HepG2 (cell line): ENCODE results near the gene ATG13. TPM values are rescaled to one million over a fixed set of nuclear protein-coding genes. Genes with fewer than 3 reads are reported as not detected.

ENCODE experiments used
- FOSL1 ChIP-seq: sonication (generic); formaldehyde crosslinking; IDR thresholded peaks from 2 replicates; pipeline ENCODE4 v1.9.0; 2021; ENCODE audit warnings: missing genetic modification reagents, borderline replicate concordance
- HDAC1 ChIP-seq: sonication (generic); formaldehyde crosslinking; IDR thresholded peaks from 2 replicates; pipeline ENCODE4 v1.5.1; 2020; ENCODE audit warnings: mild to moderate bottlenecking, missing genetic modification reagents
- JUNB ChIP-seq: sonication (generic); formaldehyde crosslinking; IDR thresholded peaks from 2 replicates; pipeline ENCODE4 v1.8.0; 2022; ENCODE audit warnings: missing genetic modification reagents, mild to moderate bottlenecking, borderline replicate concordance
- KDM2A ChIP-seq: sonication (generic); formaldehyde crosslinking; IDR thresholded peaks from 2 replicates; pipeline ENCODE4 v1.4.0; 2020; ENCODE audit warnings: low read depth, missing genetic modification reagents, borderline replicate concordance
- KDM5A ChIP-seq: fragments of 200-600 bp; sonication (generic); IDR thresholded peaks from 2 replicates; pipeline ENCODE4 v1.7.0; 2018; ENCODE audit warnings: antibody characterized with exemption, mild to moderate bottlenecking, low read length, borderline replicate concordance
- POLR2AphosphoS5 ChIP-seq: IDR thresholded peaks from 2 replicates; pipeline ENCODE4 v1.6.1; 2012; ENCODE audit warnings: low read depth, low read length
- SATB2 ChIP-seq: sonication (generic); formaldehyde crosslinking; IDR thresholded peaks from 2 replicates; pipeline ENCODE4 v1.5.0; 2020; ENCODE audit warnings: missing genetic modification reagents
- ZNF329 ChIP-seq: sonication (generic); formaldehyde crosslinking; IDR thresholded peaks from 2 replicates; pipeline ENCODE4 v1.9.0; 2021; ENCODE audit warnings: low read depth, mild to moderate bottlenecking, missing genetic modification reagents
- polyA plus RNA-seq, 8 experiments: library from polyadenylated mRNA; depleted of rRNA in 3 of 8; stranded (reverse) in 7 of 8; unstranded in 1 of 8; fragments of >200 nt; fragmentation: Illumina TruSeq in 4 of 8; extraction: Trizol in 4 of 8; gene quantifications; 2 replicates each; pipeline versions ENCODE4 v1.2.1 to v1.2.3, GENCODE V29; 2011 to 2016; ENCODE audit warnings: low read depth in 4 of 8, missing spikeins in 1 of 8, mixed read lengths in 1 of 8; ENCODE audit not compliant: insufficient read depth in 1 of 8
- total RNA-seq, 5 experiments: library from RNA; depleted of rRNA; stranded (reverse); fragments of >200 nt; fragmentation: Illumina TruSeq; extraction: Trizol; gene quantifications; 2 replicates each; pipeline ENCODE4 v1.2.3, GENCODE V29; 2016; ENCODE audit warnings: low read depth in 1 of 5
- TF ChIP-seq, protein P1 (sequence below): sonication (generic); formaldehyde crosslinking; conservative IDR thresholded peaks from 2 replicates; pipeline ENCODE4 v1.8.1; 2023; ENCODE audit warnings: missing genetic modification reagents
- TF ChIP-seq, protein P2 (sequence below): sonication (generic); formaldehyde crosslinking; IDR thresholded peaks from 2 replicates; pipeline ENCODE4 v1.8.0; 2022; ENCODE audit warnings: missing genetic modification reagents, mild to moderate bottlenecking, inconsistent platforms, borderline replicate concordance
- TF ChIP-seq, protein P3 (sequence below): sonication (generic); formaldehyde crosslinking; IDR thresholded peaks from 2 replicates; pipeline ENCODE4 v1.5.0; 2020; ENCODE audit warnings: mild to moderate bottlenecking, missing genetic modification reagents, moderate library complexity
- TF ChIP-seq, protein P4 (sequence below): IDR thresholded peaks from 2 replicates; pipeline ENCODE4 v1.6.1; 2016; ENCODE audit warnings: mild to moderate bottlenecking, missing biosample characterization, missing genetic modification reagents
- TF ChIP-seq, protein P5 (sequence below): sonication (generic); formaldehyde crosslinking; IDR thresholded peaks from 2 replicates; pipeline ENCODE4 v1.4.0; 2020; ENCODE audit warnings: mild to moderate bottlenecking, missing genetic modification reagents
- TF ChIP-seq, protein P6 (sequence below), 2 experiments: sonication (generic) in 1 of 2; formaldehyde crosslinking in 1 of 2; IDR thresholded peaks; 2 replicates each; pipeline versions ENCODE4 v1.6.1 to v1.9.0; 2014 to 2022; ENCODE audit warnings: antibody characterized with exemption in 1 of 2, borderline replicate concordance in 1 of 2, inconsistent platforms in 1 of 2, low read depth in 1 of 2, missing genetic modification reagents in 1 of 2
- TF ChIP-seq, protein P7 (sequence below): sonication (generic); formaldehyde crosslinking; IDR thresholded peaks from 2 replicates; pipeline ENCODE4 v1.5.1; 2020; ENCODE audit warnings: mild to moderate bottlenecking, missing genetic modification reagents, borderline replicate concordance

ATG13 gene
- total and polyA plus RNA-seq, 2 of the 13 experiments (the other 11 are each of a cell fraction or from before 2014, with no cell fraction given): 55.0 to 77.3 TPM

DNA sequence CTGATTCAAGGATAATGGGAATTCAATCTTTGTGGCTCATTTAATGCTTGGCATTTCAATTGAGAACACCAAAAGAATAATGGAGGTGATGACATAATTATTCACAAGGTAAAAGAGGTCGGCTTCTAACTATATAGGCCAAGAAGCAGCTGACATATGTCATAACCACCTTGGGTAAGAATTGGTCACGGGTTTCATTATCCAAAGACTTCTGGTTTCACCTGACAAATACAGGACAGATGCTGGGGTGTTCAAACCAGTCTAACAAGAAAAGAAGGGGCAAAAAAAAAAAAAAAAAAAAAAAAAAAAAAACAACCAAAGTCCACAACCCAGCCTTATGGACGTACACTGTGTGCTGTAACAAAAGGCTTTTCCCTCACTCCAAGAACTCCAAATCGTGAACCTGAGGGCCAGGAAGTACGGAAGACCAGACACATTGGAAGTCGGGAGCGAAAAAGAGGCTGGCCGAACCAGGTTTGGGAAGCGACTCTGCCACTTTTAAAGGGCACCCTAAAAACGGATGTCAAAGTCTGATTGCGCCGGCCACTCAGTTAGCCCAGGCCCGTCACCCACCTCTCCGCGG, 711 bp upstream of the ATG13 start (continued):
- no peak for TF ChIP-seq ZNF329 (CRISPR knock-in tag)
- TF ChIP-seq, protein P1, sequence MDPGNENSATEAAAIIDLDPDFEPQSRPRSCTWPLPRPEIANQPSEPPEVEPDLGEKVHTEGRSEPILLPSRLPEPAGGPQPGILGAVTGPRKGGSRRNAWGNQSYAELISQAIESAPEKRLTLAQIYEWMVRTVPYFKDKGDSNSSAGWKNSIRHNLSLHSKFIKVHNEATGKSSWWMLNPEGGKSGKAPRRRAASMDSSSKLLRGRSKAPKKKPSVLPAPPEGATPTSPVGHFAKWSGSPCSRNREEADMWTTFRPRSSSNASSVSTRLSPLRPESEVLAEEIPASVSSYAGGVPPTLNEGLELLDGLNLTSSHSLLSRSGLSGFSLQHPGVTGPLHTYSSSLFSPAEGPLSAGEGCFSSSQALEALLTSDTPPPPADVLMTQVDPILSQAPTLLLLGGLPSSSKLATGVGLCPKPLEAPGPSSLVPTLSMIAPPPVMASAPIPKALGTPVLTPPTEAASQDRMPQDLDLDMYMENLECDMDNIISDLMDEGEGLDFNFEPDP (CRISPR knock-in tag): no peak
- TF ChIP-seq KDM2A (CRISPR knock-in tag): no peak
- TF ChIP-seq FOSL1 (CRISPR knock-in tag): no peak
- 0 out of 2 replicates have a peak, but pooled peaks have one; percentile 5 for TF ChIP-seq POLR2AphosphoS5
- TF ChIP-seq, protein P2, sequence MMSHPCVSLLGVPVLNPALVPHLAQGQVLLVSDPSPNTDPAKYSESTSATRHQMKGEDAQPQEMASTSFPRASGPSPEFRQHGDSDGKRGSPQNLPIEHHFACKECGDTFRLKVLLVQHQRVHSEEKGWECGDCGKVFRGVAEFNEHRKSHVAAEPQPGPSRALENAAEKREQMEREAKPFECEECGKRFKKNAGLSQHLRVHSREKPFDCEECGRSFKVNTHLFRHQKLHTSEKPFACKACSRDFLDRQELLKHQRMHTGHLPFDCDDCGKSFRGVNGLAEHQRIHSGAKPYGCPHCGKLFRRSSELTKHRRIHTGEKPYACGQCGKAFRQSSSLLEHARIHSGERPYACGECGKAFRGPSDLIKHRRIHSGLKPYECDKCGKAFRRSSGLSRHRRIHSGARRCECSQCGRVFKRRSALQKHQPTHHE (CRISPR knock-in tag): no peak
- no peak for TF ChIP-seq JUNB (CRISPR knock-in tag)
- TF ChIP-seq, protein P3, sequence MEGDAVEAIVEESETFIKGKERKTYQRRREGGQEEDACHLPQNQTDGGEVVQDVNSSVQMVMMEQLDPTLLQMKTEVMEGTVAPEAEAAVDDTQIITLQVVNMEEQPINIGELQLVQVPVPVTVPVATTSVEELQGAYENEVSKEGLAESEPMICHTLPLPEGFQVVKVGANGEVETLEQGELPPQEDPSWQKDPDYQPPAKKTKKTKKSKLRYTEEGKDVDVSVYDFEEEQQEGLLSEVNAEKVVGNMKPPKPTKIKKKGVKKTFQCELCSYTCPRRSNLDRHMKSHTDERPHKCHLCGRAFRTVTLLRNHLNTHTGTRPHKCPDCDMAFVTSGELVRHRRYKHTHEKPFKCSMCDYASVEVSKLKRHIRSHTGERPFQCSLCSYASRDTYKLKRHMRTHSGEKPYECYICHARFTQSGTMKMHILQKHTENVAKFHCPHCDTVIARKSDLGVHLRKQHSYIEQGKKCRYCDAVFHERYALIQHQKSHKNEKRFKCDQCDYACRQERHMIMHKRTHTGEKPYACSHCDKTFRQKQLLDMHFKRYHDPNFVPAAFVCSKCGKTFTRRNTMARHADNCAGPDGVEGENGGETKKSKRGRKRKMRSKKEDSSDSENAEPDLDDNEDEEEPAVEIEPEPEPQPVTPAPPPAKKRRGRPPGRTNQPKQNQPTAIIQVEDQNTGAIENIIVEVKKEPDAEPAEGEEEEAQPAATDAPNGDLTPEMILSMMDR (CRISPR knock-in tag): no peak
- TF ChIP-seq, protein P4, sequence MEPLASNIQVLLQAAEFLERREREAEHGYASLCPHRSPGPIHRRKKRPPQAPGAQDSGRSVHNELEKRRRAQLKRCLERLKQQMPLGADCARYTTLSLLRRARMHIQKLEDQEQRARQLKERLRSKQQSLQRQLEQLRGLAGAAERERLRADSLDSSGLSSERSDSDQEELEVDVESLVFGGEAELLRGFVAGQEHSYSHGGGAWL (CRISPR knock-in tag): 0 out of 2 replicates have a peak, but pooled peaks have one; percentile 5
- TF ChIP-seq HDAC1 (CRISPR knock-in tag): no peak
- TF ChIP-seq, protein P5, sequence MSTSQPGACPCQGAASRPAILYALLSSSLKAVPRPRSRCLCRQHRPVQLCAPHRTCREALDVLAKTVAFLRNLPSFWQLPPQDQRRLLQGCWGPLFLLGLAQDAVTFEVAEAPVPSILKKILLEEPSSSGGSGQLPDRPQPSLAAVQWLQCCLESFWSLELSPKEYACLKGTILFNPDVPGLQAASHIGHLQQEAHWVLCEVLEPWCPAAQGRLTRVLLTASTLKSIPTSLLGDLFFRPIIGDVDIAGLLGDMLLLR: no peak
- TF ChIP-seq KDM5A: no peak
- TF ChIP-seq, protein P6, sequence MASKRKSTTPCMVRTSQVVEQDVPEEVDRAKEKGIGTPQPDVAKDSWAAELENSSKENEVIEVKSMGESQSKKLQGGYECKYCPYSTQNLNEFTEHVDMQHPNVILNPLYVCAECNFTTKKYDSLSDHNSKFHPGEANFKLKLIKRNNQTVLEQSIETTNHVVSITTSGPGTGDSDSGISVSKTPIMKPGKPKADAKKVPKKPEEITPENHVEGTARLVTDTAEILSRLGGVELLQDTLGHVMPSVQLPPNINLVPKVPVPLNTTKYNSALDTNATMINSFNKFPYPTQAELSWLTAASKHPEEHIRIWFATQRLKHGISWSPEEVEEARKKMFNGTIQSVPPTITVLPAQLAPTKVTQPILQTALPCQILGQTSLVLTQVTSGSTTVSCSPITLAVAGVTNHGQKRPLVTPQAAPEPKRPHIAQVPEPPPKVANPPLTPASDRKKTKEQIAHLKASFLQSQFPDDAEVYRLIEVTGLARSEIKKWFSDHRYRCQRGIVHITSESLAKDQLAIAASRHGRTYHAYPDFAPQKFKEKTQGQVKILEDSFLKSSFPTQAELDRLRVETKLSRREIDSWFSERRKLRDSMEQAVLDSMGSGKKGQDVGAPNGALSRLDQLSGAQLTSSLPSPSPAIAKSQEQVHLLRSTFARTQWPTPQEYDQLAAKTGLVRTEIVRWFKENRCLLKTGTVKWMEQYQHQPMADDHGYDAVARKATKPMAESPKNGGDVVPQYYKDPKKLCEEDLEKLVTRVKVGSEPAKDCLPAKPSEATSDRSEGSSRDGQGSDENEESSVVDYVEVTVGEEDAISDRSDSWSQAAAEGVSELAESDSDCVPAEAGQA (IDR thresholded peaks at IDR 0.05; ENCODE audit: low read depth): no peak; the same call in 1 of the 2 replicates
- TF ChIP-seq, protein P6 (CRISPR knock-in tag; IDR thresholded peaks at IDR 0.05; ENCODE audit: borderline replicate concordance): no peak
- no peak for TF ChIP-seq SATB2
- TF ChIP-seq, protein P7, sequence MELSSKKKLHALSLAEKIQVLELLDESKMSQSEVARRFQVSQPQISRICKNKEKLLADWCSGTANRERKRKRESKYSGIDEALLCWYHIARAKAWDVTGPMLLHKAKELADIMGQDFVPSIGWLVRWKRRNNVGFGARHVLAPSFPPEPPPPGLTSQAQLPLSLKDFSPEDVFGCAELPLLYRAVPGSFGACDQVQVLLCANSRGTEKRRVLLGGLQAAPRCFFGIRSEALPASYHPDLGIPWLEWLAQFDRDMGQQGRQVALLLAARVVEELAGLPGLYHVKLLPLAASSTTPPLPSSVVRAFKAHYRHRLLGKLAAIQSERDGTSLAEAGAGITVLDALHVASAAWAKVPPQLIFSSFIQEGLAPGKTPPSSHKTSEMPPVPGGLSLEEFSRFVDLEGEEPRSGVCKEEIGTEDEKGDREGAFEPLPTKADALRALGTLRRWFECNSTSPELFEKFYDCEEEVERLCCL (CRISPR knock-in tag): no peak
